ENCODE measurements around the gene F9.

DNA sequence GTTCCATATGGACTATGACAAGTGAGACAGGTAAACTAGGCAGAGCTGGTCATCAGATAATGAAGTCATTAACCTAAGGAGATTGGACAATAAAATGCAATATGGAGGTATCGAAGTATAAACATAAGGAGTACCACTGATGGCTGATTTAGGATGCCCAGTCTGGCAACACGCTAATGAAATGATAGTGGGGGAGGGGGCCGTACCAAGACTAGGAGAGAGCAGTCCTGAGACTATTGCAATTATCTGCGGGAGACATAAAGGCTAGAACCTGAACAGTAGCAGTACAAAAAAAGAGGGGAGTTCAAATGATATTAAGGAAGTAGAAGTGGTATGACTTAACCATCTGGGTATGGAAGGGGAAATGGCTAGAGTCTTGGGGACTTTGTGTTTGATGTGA, 2.3 kb downstream of the F9 start:
- TF ChIP-seq, protein P1, sequence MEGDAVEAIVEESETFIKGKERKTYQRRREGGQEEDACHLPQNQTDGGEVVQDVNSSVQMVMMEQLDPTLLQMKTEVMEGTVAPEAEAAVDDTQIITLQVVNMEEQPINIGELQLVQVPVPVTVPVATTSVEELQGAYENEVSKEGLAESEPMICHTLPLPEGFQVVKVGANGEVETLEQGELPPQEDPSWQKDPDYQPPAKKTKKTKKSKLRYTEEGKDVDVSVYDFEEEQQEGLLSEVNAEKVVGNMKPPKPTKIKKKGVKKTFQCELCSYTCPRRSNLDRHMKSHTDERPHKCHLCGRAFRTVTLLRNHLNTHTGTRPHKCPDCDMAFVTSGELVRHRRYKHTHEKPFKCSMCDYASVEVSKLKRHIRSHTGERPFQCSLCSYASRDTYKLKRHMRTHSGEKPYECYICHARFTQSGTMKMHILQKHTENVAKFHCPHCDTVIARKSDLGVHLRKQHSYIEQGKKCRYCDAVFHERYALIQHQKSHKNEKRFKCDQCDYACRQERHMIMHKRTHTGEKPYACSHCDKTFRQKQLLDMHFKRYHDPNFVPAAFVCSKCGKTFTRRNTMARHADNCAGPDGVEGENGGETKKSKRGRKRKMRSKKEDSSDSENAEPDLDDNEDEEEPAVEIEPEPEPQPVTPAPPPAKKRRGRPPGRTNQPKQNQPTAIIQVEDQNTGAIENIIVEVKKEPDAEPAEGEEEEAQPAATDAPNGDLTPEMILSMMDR (conservative IDR thresholded peaks at IDR 0.05): no peak
- TF ChIP-seq ZFX (IDR thresholded peaks at IDR 0.05): no peak

Data from C4-2B (cell line).